ENCODE data around the gene DDX10. TPM values are rescaled to one million over a fixed set of nuclear protein-coding genes. Genes with fewer than 3 reads are reported as not detected.

The DDX10 gene
- total RNA-seq, 1 donor from 2014 or later, result 24.5 TPM

DNA sequence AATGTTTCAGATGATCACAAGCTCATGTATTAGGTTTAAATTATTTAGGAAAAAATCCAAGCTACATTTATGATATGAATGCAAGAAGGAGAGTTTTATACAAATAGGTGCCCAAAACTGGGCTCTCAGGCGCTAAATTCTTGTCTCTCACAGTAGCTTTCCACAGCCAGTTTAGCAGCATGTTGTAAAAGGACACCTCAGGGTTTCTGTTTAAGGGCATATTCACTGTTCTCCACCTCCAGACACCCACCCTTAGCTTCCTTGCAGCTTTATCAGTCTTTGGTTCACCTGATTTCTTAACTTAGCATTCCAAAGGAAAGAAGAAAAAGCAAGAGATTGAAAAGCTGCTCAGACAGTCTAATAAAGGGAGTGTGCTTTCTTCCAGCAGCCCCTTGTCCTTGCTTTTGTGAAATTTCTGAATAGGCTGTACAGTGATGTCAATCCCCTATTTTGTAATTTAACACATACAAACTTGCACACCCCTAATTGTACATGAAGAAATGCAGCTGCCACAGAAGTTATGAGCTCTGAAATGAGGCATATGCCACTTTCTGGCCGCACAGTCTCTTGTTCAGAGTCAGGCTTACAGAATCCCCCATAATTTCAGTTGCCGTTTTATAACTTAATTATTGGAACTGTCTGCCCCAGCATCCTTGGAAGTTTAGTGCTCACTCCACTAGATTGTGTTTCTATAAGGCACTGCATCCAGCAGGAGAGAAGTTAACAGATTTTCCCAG lies 262.1 kb downstream of the DDX10 start:
- H3K36me3 ChIP-seq (ENCODE audit: control insufficient read depth, insufficient read depth, low read length), result no peaks in the 10 kb centered on the region
- no peaks in the 10 kb centered on the region for H3K27me3 ChIP-seq (ENCODE audit: control insufficient read depth, insufficient read depth, low read length)
- H3K4me3 ChIP-seq (ENCODE audit: low read depth, low read length), result no peak overlapping the region
- TF ChIP-seq, protein P1, sequence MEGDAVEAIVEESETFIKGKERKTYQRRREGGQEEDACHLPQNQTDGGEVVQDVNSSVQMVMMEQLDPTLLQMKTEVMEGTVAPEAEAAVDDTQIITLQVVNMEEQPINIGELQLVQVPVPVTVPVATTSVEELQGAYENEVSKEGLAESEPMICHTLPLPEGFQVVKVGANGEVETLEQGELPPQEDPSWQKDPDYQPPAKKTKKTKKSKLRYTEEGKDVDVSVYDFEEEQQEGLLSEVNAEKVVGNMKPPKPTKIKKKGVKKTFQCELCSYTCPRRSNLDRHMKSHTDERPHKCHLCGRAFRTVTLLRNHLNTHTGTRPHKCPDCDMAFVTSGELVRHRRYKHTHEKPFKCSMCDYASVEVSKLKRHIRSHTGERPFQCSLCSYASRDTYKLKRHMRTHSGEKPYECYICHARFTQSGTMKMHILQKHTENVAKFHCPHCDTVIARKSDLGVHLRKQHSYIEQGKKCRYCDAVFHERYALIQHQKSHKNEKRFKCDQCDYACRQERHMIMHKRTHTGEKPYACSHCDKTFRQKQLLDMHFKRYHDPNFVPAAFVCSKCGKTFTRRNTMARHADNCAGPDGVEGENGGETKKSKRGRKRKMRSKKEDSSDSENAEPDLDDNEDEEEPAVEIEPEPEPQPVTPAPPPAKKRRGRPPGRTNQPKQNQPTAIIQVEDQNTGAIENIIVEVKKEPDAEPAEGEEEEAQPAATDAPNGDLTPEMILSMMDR (IDR thresholded peaks at IDR 0.05; ENCODE audit: insufficient read depth, low read length, poor library complexity, severe bottlenecking), result no peak
- no peak for DNase-seq (ENCODE audit: low read depth)

DNA sequence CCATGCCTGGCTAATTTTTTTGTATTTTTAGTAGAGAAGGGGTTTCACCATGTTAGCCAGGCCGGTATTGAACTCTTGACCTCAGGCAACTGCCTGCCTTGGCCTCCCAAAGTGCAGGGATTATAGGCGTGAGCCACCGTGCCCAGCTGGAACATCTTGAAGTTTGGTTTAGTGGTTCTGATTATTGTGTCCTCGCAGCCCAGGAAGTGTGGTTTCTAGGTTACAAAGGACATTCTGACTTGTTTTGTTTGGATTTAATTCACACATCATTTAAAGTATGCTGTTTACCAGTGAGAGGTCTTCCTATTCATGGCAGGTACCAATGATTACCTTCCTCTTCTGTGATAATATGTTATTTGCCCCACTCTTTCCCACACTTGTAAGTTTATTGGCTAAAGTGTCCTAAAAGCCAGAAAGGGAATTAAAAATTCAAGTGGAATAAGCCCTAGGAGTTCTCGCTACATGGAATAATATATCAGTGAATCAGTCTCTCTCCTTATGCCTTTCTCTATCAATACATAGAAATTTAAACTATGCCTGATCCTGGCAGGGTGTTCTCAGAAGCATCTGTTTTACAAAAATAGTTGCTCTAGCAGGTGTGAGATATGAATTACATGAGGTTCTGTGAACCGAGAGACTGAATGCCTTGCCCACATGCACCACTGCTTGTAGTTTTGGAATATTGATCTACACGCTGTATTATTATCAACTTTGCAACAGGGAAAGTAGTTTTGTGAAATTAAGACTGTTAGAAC lies 263.1 kb downstream of the DDX10 start:
- Histone ChIP-seq H3K27me3 (ENCODE audit: control insufficient read depth, insufficient read depth, low read length) (no peaks in the 10 kb centered on the region), H3K36me3 (ENCODE audit: control insufficient read depth, insufficient read depth, low read length) (no peaks in the 10 kb centered on the region), H3K4me3 (ENCODE audit: low read depth, low read length) (no peak overlapping the region)
- TF ChIP-seq, protein P1 (IDR thresholded peaks at IDR 0.05; ENCODE audit: insufficient read depth, low read length, poor library complexity, severe bottlenecking), result no peak
- DNase-seq (ENCODE audit: low read depth), result no peak

DNA sequence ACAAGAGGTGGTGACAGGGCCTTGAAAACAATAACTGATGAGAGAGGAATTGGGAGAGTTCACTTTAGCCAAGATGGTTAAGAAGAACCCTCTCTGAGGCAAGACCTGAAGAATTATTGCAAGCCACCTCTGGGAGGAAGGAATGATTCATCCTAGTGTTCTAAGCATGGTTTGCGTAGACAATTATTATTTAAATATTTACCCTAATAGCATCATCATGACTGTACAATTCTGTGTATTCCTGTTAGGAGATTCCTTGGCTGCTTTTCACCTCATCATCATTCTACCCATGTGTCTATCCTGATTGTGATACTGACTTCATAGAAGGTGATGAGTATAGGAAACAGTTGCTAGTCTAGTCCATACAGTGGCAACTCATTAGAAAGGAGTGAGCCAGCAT lies 264.4 kb downstream of the DDX10 start:
- Histone ChIP-seq H3K36me3 (ENCODE audit: control insufficient read depth, insufficient read depth, low read length) (no peaks in the 10 kb centered on the region), H3K27me3 (ENCODE audit: control insufficient read depth, insufficient read depth, low read length) (no peaks in the 10 kb centered on the region), H3K4me3 (ENCODE audit: low read depth, low read length) (no peak overlapping the region)
- DNase-seq (ENCODE audit: low read depth), result peak; percentile 54
- TF ChIP-seq, protein P1 (IDR thresholded peaks at IDR 0.05; ENCODE audit: insufficient read depth, low read length, poor library complexity, severe bottlenecking), result no peak

DNA sequence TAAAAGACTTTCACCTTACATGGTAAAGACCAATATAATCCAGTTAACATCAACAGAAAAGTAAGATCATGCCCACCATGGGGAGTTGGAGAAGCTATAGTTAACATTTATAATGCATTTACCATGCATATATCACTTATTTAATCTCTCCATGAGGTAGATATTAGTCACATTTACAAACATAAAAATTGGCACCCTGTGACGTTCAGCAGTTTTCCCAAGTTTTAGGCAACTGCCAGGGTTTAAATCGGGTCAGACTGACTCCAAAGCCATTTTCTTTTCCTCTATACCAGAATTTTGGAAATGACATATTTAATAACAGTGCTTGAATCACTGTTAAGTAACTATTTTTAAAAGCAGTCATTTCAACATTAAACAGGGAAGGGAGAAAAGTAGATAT lies 266.3 kb downstream of the DDX10 start:
- no peak for DNase-seq (ENCODE audit: low read depth)
- Histone ChIP-seq H3K36me3 (ENCODE audit: control insufficient read depth, insufficient read depth, low read length) (no peaks in the 10 kb centered on the region), H3K4me3 (ENCODE audit: low read depth, low read length) (no peak overlapping the region), H3K27me3 (ENCODE audit: control insufficient read depth, insufficient read depth, low read length) (no peaks in the 10 kb centered on the region)
- TF ChIP-seq, protein P1 (IDR thresholded peaks at IDR 0.05; ENCODE audit: insufficient read depth, low read length, poor library complexity, severe bottlenecking), result no peak

DNA sequence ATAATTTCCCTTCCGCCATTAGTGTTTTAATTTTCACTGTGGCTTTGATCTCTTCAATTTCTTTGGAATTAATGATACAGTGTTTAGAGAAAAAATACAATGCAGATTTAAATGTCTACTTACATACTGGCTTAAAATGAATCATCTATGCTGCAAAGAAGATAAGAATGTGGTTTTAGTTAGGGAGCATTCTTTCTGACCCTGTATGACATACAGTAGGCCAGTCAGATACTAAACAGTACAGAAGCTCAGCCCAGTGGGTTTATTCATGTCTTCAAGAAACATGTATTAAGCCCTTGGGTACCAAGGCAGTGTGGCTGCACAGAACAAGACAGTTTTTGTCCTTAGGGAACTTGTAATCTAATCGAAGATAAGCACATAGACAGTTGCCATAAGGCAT lies 268.8 kb downstream of the DDX10 start:
- H3K27me3 ChIP-seq (ENCODE audit: control insufficient read depth, insufficient read depth, low read length), result no peaks in the 10 kb centered on the region
- no peak for DNase-seq (ENCODE audit: low read depth)
- no peaks in the 10 kb centered on the region for H3K36me3 ChIP-seq (ENCODE audit: control insufficient read depth, insufficient read depth, low read length)
- TF ChIP-seq, protein P1 (IDR thresholded peaks at IDR 0.05; ENCODE audit: insufficient read depth, low read length, poor library complexity, severe bottlenecking), result no peak
- no peak overlapping the region for H3K4me3 ChIP-seq (ENCODE audit: low read depth, low read length)
